Measurements from ENCODE around the gene EPHA5.

Gene EPHA5

GRCh38 chr4:65453398-65453797 is 216.9 kb downstream of the EPHA5 start:
- Histone ChIP-seq H3K36me3 (ENCODE audit: control insufficient read depth in 1 of 2, insufficient read depth in 2 of 2, low read depth in 1 of 2, low read length in 2 of 2) (no peaks in the 10 kb centered on the region), H3K4me1 (ENCODE audit: control insufficient read depth, insufficient read depth, low read depth, low read length) (no peaks in the 10 kb centered on the region), H3K4me3 (ENCODE audit: insufficient read depth in 1 of 2, low read depth in 1 of 2, low read length in 2 of 2) (no peak overlapping the region), H2BK12ac (ENCODE audit: low read length in 2 of 2) (no peak overlapping the region), H3K9ac (ENCODE audit: low read length) (no peak overlapping the region), H2AFZ (ENCODE audit: low read depth, low read length) (no peak overlapping the region), H3K9me3 (ENCODE audit: control insufficient read depth, low read length) (no peaks in the 10 kb centered on the region), H3K23ac (ENCODE audit: low read length in 2 of 2) (no peak overlapping the region), H2BK5ac (ENCODE audit: low read depth, low read length, poor library complexity, severe bottlenecking) (no peak overlapping the region), H3K4me2 (ENCODE audit: low read length, poor library complexity, severe bottlenecking) (no peak overlapping the region), H3K79me1 (replicated peaks; ENCODE audit: low read length, poor library complexity, severe bottlenecking) (no peaks in the 10 kb centered on the region), H3K14ac (ENCODE audit: low read length in 2 of 2) (no peak overlapping the region), H3K4ac (ENCODE audit: low read depth in 1 of 2, low read length in 2 of 2) (no peak overlapping the region), H3K18ac (ENCODE audit: low read depth in 1 of 2, low read length in 2 of 2) (no peak overlapping the region), H2BK120ac (ENCODE audit: low read depth, low read length) (no peak overlapping the region), H4K8ac (ENCODE audit: low read length) (no peak overlapping the region), H3K27me3 (ENCODE audit: control insufficient read depth in 1 of 2, insufficient read depth in 1 of 2, low read length in 2 of 2) (no peaks in the 10 kb centered on the region), H2AK5ac (ENCODE audit: low read length, severe bottlenecking) (no peak overlapping the region), H4K91ac (ENCODE audit: low read length) (no peak overlapping the region), H2BK15ac (ENCODE audit: low read depth, poor library complexity, severe bottlenecking) (no peak overlapping the region), H3K27ac (ENCODE audit: low read length, poor library complexity, severe bottlenecking) (no peak overlapping the region)
- no peak for DNase-seq
- 69% methylated on average over 3 of the region's 3 CpGs for WGBS

- H2AK5ac ChIP-seq (ENCODE audit: low read length, severe bottlenecking): no peak overlapping the region
- 97% methylated on average over 1 of the region's 2 CpGs for WGBS
- H3K23ac ChIP-seq (ENCODE audit: low read length in 2 of 2): no peak overlapping the region
- no peak for DNase-seq
- no peaks in the 10 kb centered on the region for H3K4me1 ChIP-seq (ENCODE audit: control insufficient read depth, insufficient read depth, low read depth, low read length)
- no peak overlapping the region for H3K4ac ChIP-seq (ENCODE audit: low read depth in 1 of 2, low read length in 2 of 2)
- no peak overlapping the region for H4K91ac ChIP-seq (ENCODE audit: low read length)
- no peak overlapping the region for H2BK12ac ChIP-seq (ENCODE audit: low read length in 2 of 2)
- no peak overlapping the region for H2AFZ ChIP-seq (ENCODE audit: low read depth, low read length)
- no peak overlapping the region for H3K4me3 ChIP-seq (ENCODE audit: insufficient read depth in 1 of 2, low read depth in 1 of 2, low read length in 2 of 2)
- H2BK120ac ChIP-seq (ENCODE audit: low read depth, low read length): no peak overlapping the region
- no peak overlapping the region for H3K4me2 ChIP-seq (ENCODE audit: low read length, poor library complexity, severe bottlenecking)
- H3K9ac ChIP-seq (ENCODE audit: low read length): no peak overlapping the region
- H3K18ac ChIP-seq (ENCODE audit: low read depth in 1 of 2, low read length in 2 of 2): no peak overlapping the region
- H2BK5ac ChIP-seq (ENCODE audit: low read depth, low read length, poor library complexity, severe bottlenecking): no peak overlapping the region
- H3K79me1 ChIP-seq (replicated peaks; ENCODE audit: low read length, poor library complexity, severe bottlenecking): no peaks in the 10 kb centered on the region
- H3K36me3 ChIP-seq (ENCODE audit: control insufficient read depth in 1 of 2, insufficient read depth in 2 of 2, low read depth in 1 of 2, low read length in 2 of 2): no peaks in the 10 kb centered on the region
- H3K9me3 ChIP-seq (ENCODE audit: control insufficient read depth, low read length): no peaks in the 10 kb centered on the region
- H3K27me3 ChIP-seq (ENCODE audit: control insufficient read depth in 1 of 2, insufficient read depth in 1 of 2, low read length in 2 of 2): no peaks in the 10 kb centered on the region
- no peak overlapping the region for H4K8ac ChIP-seq (ENCODE audit: low read length)
- H3K27ac ChIP-seq (ENCODE audit: low read length, poor library complexity, severe bottlenecking): no peak overlapping the region
- H2BK15ac ChIP-seq (ENCODE audit: low read depth, poor library complexity, severe bottlenecking): no peak overlapping the region
- no peak overlapping the region for H3K14ac ChIP-seq (ENCODE audit: low read length in 2 of 2)
Observed at GRCh38 chr4:65450899-65451298, 219.4 kb downstream of the EPHA5 start.

DNA sequence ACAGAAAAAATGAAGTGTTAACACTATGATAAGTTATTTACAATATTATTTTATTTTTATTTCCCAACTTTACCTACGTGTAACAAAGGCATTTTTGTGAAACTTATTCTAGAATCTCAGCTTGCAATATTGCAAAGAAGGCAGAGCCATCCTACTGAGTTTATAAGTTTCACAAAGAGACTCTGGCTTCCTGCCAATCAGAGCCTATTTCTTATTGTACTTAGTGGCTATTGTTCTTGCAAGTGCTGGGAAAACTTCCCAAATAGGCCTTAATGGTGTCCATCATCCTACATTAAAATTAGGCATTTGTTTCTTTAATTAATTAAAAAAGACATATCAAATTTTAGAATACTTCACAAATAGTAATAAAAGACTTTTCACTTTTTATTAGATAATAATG is 233.2 kb downstream of the EPHA5 start:
- Histone ChIP-seq H3K9ac (ENCODE audit: low read length) (no peak overlapping the region), H2BK12ac (ENCODE audit: low read length in 2 of 2) (no peak overlapping the region), H3K4me1 (ENCODE audit: control insufficient read depth, insufficient read depth, low read depth, low read length) (no peaks in the 10 kb centered on the region), H3K14ac (ENCODE audit: low read length in 2 of 2) (no peak overlapping the region), H3K27ac (ENCODE audit: low read length, poor library complexity, severe bottlenecking) (no peak overlapping the region), H4K91ac (ENCODE audit: low read length) (no peak overlapping the region), H2BK15ac (ENCODE audit: low read depth, poor library complexity, severe bottlenecking) (no peak overlapping the region), H3K27me3 (ENCODE audit: control insufficient read depth in 1 of 2, insufficient read depth in 1 of 2, low read length in 2 of 2) (no peaks in the 10 kb centered on the region), H3K9me3 (ENCODE audit: control insufficient read depth, low read length) (no peaks in the 10 kb centered on the region), H4K8ac (ENCODE audit: low read length) (no peak overlapping the region), H3K79me1 (replicated peaks; ENCODE audit: low read length, poor library complexity, severe bottlenecking) (no peaks in the 10 kb centered on the region), H2BK5ac (ENCODE audit: low read depth, low read length, poor library complexity, severe bottlenecking) (no peak overlapping the region), H3K4me3 (ENCODE audit: insufficient read depth in 1 of 2, low read depth in 1 of 2, low read length in 2 of 2) (no peak overlapping the region), H3K23ac (ENCODE audit: low read length in 2 of 2) (no peak overlapping the region), H3K18ac (ENCODE audit: low read depth in 1 of 2, low read length in 2 of 2) (no peak overlapping the region), H2BK120ac (ENCODE audit: low read depth, low read length) (no peak overlapping the region), H3K4ac (ENCODE audit: low read depth in 1 of 2, low read length in 2 of 2) (no peak overlapping the region), H3K36me3 (ENCODE audit: control insufficient read depth in 1 of 2, insufficient read depth in 2 of 2, low read depth in 1 of 2, low read length in 2 of 2) (no peaks in the 10 kb centered on the region), H2AK5ac (ENCODE audit: low read length, severe bottlenecking) (no peak overlapping the region), H2AFZ (ENCODE audit: low read depth, low read length) (no peak overlapping the region), H3K4me2 (ENCODE audit: low read length, poor library complexity, severe bottlenecking) (no peak overlapping the region)
- DNase-seq: no peak
- 89% methylated on average over 1 of the region's 1 CpG for WGBS

GRCh38 chr4:65422109-65422508 is 248.2 kb downstream of the EPHA5 start:
- no peak overlapping the region for H3K18ac ChIP-seq (ENCODE audit: low read depth in 1 of 2, low read length in 2 of 2)
- H3K36me3 ChIP-seq (ENCODE audit: control insufficient read depth in 1 of 2, insufficient read depth in 2 of 2, low read depth in 1 of 2, low read length in 2 of 2): no peaks in the 10 kb centered on the region
- H2AK5ac ChIP-seq (ENCODE audit: low read length, severe bottlenecking): no peak overlapping the region
- no peak overlapping the region for H3K9ac ChIP-seq (ENCODE audit: low read length)
- no peak overlapping the region for H2BK120ac ChIP-seq (ENCODE audit: low read depth, low read length)
- no peak overlapping the region for H4K8ac ChIP-seq (ENCODE audit: low read length)
- DNase-seq: no peak
- no CpG with 5 or more reads among the region's 1 CpG for WGBS
- H3K9me3 ChIP-seq (ENCODE audit: control insufficient read depth, low read length): no peaks in the 10 kb centered on the region
- H3K4me2 ChIP-seq (ENCODE audit: low read length, poor library complexity, severe bottlenecking): no peak overlapping the region
- no peak overlapping the region for H3K4me3 ChIP-seq (ENCODE audit: insufficient read depth in 1 of 2, low read depth in 1 of 2, low read length in 2 of 2)
- H3K27me3 ChIP-seq (ENCODE audit: control insufficient read depth in 1 of 2, insufficient read depth in 1 of 2, low read length in 2 of 2): no peaks in the 10 kb centered on the region
- H2BK5ac ChIP-seq (ENCODE audit: low read depth, low read length, poor library complexity, severe bottlenecking): no peak overlapping the region
- no peak overlapping the region for H3K14ac ChIP-seq (ENCODE audit: low read length in 2 of 2)
- H3K79me1 ChIP-seq (replicated peaks; ENCODE audit: low read length, poor library complexity, severe bottlenecking): no peaks in the 10 kb centered on the region
- no peak overlapping the region for H2BK15ac ChIP-seq (ENCODE audit: low read depth, poor library complexity, severe bottlenecking)
- H2BK12ac ChIP-seq (ENCODE audit: low read length in 2 of 2): no peak overlapping the region
- no peaks in the 10 kb centered on the region for H3K4me1 ChIP-seq (ENCODE audit: control insufficient read depth, insufficient read depth, low read depth, low read length)
- no peak overlapping the region for H2AFZ ChIP-seq (ENCODE audit: low read depth, low read length)
- no peak overlapping the region for H4K91ac ChIP-seq (ENCODE audit: low read length)
- H3K4ac ChIP-seq (ENCODE audit: low read depth in 1 of 2, low read length in 2 of 2): no peak overlapping the region
- H3K27ac ChIP-seq (ENCODE audit: low read length, poor library complexity, severe bottlenecking): no peak overlapping the region
- H3K23ac ChIP-seq (ENCODE audit: low read length in 2 of 2): no peak overlapping the region

Measured in mesenchymal stem cell (in vitro differentiated cells and primary cell).